Suppressor macrophage treated with lipopolysaccharide for 4 hours (primary cell): ENCODE data around the gene NUP58.

ENCODE experiments used
- DNase-seq: peaks from one replicate; pipeline ENCODE4 v3.0.0-alpha.2; 2020

NUP58 gene, protein sequence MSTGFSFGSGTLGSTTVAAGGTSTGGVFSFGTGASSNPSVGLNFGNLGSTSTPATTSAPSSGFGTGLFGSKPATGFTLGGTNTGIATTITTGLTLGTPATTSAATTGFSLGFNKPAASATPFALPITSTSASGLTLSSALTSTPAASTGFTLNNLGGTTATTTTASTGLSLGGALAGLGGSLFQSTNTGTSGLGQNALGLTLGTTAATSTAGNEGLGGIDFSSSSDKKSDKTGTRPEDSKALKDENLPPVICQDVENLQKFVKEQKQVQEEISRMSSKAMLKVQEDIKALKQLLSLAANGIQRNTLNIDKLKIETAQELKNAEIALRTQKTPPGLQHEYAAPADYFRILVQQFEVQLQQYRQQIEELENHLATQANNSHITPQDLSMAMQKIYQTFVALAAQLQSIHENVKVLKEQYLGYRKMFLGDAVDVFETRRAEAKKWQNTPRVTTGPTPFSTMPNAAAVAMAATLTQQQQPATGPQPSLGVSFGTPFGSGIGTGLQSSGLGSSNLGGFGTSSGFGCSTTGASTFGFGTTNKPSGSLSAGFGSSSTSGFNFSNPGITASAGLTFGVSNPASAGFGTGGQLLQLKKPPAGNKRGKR

DNA sequence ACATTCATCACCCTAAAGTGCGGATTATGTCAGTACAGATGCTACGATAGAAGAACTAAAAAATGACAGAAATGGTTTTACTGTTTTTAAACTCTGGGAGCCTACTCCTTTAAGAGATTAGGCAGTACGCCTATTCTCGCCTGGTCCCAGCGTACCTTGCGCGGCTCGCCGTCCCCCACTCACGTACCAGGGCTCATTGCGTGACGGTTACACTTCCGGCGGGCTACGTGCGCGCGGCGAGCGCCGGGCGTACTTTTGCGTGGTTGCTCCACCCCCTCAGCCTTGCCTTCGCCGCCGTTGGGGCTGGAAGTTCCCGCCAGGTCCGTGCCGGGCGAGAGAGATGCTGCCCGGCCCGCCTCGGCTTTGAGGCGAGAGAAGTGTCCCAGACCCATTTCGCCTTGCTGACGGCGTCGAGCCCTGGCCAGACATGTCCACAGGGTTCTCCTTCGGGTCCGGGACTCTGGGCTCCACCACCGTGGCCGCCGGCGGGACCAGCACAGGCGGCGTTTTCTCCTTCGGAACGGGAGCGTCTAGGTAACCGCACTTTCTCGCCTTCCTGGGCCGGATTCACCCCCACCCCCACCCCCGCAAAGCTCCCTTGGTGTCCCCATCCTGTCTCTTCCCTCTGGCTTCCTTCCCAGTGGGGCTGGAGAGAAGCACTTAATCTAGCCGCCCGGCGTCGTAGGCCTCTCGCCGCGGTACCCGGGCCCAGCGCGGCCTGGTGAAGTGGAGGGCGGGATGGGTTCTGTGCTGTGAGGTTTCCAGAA lies at the start of gene NUP58:
TSS of gene NUP58 (plus strand) at position 279 of the 767 bp plus-strand sequence. CDS start at position 428, 149 bp downstream.
- DNase-seq = peak; percentile 98

DNA sequence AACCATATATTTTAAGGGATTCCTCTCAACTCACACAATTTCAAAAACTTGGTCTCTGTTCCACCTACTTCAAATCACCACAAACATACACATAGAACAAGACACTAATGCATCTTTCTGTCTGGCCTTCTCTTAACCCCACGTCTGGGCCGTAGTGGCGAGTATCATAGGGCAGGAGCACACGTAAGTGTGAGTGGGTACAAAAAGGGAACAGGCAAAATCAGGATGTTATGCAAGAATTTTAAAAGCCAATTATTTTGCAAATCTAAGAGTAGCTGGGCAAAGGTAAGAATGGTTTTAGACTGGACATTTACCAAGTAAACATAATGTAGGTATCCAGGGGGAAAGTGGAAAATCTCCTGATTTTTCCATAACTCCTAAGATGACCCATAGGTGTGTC lies 49.2 kb upstream of the NUP58 start:
- DNase-seq = peak; percentile 45

DNA sequence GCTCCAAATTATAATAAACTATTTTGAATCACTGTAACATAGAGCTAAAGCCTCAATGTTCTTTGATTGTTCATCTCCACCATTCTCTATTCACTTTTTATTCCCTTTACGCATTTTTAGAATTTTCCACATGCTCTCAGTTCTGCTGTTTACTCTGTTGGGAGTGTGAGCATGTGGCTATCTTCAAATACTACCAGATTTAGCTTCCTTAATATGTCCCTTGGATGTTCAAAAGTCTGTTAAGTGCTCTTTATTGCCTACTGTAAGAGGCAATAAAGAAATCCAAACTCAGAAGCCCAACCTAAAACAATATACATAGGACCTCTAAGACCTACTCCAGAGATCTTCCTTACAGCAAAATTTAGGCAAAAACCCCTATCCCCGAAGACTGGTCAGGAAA lies 48.7 kb upstream of the NUP58 start:
- DNase-seq = no peak

DNA sequence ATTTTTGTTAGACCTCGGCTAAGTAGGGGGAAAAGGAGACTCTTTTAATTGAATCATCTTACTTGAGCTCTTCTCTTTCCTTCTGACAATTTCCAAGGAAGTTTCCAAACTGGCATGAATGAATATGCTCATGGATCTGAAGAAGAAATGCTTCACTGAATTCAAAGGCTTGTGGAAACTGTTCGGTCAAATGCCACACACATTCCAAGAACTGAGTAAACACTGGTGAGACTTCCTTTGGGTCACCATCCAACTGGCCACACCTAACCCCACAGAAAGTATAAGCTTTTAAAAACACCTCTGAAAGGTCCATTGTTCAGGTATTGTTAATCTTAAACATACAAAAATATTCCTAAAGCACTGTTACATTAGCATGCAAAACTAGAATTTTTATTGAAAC lies 47.7 kb upstream of the NUP58 start:
- DNase-seq = no peak

DNA sequence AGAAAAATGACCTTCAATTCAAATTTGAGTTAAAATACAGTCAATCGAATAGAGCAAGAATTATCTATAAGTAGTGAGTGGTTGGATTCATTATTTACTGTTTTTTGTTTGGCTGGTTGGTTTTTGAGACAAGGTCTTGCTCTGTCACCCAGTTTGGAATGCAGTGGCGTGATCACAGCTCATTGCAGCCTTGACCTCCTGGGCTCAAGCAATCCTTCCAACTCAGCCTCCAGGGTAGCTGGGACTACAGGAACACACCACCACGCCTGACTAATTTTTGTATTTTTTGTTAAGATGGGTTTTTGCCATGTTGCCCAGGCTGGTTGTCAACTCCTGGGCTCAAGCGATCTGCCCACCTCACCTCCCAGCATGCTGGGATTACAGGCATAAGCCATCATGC lies 39.2 kb upstream of the NUP58 start:
- DNase-seq = no peak

DNA sequence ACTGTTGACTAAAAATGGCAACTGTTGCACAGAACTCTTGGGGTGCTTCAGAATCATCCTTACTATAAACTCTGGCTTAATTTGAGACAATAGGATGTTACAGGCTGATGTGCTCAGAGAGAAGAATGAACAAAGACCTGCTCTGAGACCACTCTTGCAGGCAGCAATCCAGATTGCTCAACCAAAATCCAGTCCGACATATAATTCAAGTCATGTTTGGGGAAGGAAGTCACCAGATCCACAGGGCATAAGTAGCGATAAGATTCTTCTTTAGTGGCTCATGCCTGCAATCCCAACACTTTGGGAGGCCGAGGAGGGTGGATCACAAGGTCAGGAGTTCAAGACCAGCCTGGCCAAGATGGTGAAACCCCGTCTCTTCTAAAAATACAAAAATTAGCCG lies 34.7 kb upstream of the NUP58 start:
- DNase-seq = no peak

DNA sequence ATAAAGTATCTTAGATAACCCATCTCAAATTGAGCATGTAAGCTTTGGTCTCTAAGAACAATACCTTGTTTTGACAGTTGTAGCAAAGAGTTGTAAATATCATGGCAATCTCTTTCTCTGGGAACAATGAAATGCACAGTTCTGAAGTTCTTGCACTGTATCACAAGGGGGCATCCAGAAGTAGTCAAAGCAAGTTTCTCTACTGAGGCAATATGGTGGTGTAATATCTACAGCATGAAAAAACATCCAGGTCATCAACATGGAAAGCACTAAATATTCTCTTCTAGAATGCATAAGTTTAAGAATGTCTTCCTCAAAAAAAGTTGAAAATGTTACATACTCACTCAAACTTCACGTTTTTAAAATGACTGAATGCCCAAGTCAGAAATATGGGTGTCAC lies 33.7 kb upstream of the NUP58 start:
- DNase-seq = peak; percentile 50

DNA sequence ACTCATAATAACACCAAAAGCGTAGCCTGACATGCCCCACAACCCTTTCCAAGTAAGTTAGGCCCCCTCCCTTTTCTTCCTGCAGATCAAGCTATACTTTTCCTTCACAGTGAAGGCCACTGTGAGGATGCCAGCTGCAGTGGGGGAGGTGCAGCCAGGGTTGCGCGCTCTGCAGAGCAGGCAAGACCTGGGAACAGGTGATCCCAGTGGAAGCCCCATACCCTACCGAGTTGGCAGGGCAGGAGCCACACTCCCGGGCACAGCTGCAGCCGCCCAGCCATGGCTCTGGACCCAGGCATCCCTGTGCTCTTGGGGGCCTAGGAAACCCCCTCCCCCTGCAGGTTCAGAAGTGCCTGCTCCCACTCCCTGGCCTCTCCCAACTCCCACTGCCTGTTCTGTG lies 32.9 kb upstream of the NUP58 start:
- DNase-seq = no peak

DNA sequence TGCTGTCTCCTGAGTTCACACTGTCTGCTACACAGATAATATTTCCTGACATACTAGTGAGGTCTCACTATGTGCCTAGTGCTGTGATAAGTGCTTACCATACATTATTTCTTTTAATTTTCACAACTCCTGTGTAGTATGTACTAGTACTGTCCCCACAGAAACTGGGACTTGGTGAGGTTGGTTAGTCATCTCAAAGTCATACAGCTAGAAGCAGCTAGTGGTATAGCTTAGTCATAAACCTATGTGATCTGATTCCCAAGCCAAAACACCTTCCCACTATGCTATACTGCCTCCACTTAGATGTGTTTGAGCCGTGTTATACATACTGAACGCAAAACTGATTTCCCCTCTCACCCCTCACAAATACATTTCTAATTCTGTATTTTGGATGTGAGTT lies 24.7 kb upstream of the NUP58 start:
- peak; percentile 48 for DNase-seq

DNA sequence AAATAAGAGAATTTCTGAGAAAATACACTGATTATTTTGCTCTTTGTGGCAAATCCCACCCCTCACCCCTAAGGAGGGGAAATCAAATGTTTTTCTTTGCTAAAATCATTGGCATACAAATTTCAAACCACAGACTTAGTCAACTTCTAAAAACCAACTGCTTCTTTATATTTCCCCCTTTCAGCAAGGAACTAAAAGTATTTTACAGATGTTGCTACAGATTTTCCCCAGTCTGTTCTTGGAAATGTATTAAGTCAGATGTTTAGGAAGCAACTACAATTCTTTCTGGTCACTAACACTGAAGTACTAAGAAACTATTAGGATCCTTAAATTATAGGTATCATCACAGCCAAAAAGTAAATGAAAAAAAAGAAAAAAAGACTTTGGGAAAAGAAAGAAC lies 21.0 kb upstream of the NUP58 start:
- peak; percentile 49 for DNase-seq

DNA sequence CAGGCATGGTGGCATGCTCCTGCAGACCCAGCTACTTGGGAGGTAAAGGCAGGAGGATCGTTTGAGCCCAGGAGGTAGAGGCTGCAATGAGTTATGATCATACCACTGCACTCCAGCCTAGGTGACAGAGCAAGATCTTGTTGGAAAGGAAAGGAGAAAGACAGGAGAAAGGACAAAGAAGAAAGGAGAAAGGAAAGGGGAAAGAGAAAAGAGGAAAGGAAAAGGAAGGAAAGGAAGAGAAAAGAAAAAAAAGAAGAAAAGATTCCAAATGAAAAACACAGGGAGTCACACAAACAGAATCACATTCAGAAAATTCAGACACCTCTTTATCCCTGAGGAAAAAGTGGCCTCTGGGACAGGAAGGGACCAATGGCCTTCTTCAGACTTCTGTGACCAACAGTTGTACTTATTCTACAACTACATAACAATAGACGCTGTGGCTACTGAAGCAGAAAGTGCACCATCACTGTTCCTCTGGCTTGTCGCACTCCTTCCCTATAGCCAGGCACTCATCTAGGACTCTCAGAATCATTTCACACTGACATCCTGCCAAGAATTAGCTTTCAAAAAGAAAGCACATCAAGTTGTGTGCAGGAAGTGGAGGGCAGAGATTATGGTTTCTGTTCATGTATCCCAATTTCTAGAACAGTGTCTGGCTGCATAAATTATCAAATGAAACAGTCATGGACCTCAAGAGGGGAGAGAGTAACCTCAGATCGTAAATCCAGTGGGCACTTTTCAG lies 20.1 kb upstream of the NUP58 start:
- peak; percentile 59 for DNase-seq

DNA sequence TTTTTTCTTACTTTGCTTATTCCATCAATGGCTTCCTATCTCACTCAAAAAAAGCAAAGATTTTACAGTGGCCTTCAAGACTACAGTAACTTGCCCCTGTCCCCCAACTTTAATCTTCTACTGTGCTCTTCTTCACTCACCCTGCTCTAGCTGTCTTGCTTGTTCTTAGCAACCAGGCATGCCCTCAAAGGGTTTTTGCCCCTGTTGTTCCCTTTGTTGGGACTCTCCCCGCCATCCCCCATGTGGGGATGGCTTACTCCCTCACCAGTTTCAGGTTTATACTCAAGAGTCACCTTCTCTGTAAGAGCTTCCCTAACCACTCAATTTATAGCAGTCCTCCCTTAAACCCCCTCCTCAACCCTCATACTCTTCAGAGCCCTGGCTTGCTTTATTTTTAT lies 19.5 kb upstream of the NUP58 start:
- no peak for DNase-seq

DNA sequence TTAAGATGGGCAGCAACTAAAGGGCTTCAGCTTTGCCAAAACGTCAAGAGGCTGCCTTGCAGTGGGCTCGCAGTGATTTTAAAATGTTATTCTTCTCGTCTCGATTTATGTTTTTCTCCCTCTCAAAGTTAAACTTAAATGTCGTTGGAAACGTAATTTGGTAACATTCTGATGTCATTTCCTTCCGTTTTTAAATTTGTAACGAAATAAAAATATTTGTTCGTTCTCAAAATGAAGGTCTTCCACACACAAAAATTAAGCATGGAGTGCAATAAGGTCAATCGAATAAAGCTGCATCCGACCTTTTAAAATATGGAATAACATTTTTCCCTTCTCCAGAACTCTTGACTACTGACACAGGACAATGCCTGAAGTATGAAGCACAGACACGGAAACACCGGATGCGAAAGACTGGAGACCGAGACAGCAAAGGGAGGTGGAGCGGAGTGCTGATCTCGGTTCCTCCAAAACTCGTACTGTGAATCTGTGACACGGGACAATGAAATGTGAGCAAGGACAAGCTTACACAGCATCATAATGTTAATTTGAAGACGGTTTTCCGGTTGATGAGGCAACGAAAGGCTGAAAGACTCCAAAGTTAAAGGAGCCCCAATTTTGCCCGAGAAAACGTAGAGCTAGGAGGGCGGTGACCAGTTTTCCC lies 15.0 kb upstream of the NUP58 start:
- DNase-seq = peak; percentile 85

DNA sequence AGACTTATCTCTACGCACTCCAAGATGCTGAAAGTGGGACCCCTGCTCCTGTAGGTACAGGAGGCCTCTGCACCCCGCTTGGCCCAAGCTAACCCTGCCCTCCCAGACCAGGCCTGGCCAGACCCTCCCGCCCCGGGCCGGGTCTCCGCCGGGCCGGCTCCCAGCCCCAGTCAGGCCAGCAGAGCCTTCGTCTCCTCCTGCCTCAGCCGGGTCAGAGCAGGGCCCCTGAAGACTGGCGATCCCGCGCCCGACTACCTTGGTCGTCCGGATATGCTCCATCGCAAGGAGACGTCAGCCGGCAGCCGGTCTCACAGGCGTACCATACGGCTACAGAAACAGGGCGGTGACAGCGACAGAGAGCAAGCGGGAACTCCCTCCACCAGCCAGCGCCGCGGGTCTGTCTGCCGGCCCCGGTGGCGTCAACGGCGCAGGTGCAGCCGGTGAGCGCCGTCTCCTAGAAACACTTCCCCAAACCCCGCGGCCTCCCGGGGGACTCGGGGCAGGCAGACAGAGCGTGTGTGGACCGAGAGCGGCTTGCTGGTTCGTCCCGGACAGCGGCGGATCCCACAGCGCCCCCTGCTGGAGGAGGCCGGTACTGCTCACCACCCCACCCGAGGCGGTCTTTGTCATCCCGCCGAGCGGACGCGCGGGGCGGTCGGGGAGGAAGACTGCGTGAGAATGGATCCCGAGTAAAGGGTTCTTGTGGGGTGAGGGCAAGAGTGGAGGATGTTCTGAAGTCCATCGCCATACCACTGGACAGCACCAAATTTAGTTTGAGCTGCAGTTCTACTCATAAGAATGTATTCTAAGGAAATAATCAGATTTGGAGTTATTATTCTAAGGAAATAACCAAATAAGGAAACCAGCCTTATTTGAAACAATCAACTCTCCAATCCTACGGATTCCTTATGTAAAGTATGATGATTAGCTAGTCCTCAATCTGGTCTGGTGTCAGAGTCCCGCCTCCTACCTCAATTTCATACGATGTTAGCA lies 14.2 kb upstream of the NUP58 start, which contains the start of gene MTMR6:
TSS of gene MTMR6 (minus strand) at position 520 of the 993 bp plus-strand sequence. CDS start at position 279, 241 bp downstream.
- DNase-seq = peak; percentile 92

DNA sequence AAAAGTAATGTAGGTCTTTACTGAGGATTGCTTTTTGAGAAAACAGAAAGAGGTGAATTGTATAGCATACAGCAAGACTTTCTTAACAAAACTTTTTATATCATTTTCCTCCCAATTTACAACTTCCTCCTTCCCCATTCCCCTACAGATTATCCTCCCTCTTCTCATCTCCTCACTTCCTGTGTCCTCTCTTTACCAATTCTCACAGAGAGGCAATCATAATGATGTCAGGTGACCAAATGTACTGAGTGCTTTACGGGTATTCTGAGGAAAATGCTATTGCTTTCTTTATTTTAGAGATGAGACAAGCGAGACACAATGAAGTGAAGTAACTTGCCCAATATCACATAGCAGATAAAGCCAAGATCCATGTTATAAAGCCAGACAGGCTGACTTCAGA lies 12.5 kb upstream of the NUP58 start:
- DNase-seq = peak; percentile 69

DNA sequence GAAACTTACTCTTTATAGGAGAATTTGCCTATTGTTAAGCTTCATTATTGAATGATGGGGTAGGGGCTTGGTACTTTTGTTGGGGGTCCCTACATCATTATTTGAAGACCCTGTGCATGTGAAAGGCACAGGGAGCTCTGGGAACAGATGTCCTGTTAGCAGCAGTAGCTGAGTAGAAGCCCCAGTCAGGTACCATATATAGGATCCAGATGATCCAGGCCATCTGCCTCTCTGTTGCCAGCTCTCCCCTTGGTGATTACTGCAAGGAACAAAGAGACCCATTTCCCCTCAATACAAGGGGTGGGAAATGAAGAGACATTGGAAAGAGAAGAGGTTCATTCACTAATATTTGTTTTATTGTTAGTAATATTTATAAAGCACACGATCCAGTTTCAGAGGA lies 9.7 kb upstream of the NUP58 start:
- no peak for DNase-seq

DNA sequence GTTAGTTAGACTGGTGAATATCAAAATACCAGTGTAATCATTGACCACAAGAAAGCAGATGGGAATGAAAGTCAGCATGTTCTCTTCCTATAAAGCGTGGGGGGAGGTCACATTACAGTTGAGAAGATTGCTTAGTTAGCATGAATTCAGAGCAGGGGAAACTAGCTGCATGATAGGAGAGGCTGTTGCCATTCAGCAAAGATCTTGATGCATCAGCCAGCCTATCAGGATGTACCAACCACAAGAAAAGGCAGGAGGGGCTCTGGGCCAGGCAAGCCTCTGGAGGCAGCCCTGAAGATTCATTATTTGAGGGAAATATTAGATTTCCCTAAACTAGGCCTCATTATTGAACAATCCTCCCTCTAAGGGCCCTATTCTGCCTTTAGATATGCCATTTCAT lies 9.1 kb upstream of the NUP58 start:
- DNase-seq = peak; percentile 76

DNA sequence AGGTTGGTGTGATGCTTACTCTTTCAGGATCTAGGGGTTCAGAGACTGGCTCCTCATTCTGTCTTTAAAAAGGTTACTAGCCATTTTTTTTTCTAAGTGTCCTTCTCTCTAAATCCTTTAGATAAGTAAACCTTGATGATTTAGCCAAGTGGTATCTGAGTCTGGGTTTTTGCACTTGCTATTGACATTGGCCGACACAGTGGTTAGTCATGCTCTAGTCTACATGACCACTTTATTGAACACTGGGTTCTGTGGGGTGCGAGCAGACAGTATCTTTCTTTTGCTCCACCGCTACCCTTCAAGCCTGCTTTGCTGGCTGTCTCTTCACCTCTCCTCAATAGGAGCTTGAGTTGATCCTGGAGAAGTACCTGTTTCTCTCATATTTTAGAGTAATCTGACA lies 6.2 kb upstream of the NUP58 start:
- DNase-seq = no peak

DNA sequence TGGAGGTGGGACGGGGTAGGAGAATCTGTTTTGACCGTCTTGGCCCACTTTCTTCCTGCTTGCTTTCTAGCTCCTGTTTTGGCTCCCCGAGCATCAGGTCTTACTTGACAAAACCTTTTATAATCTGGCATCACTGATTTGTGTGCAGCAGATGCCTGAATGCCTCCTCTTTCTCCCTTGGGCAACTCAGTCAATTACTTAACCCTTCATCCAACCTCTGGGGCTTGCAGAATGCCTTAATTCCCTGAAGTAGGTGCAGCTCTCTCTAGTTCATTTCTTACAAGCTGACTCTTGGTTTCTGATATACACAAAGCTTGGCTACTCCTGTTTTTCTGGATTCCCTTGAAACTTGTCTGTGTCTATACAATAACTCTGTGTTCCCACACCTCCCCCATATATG lies 5.7 kb upstream of the NUP58 start:
- DNase-seq = no peak

DNA sequence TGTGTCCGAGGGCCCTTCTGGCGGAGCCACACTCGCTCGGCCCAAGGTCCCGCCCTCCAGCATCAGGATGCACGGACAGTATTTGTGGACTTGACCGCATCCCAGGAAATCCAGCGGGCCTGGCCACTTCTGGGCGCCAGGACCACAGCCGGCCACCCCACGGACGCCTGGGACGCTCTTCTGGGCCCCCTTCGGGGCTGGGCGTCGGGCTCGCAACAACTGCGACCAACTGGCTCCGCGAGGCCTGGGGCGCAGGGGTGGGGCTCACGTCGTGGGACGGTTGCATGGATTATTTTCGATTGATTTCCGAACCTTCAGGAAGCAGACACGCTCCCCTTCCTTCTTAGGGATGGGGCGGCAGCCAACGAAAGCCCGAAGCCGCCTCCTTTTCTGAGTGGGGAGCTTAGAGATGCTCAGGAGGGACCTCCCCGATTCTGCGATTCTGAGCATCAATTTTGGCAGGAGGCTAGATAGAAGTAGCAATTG lies 521 bp upstream of the NUP58 start:
- no peak for DNase-seq

DNA sequence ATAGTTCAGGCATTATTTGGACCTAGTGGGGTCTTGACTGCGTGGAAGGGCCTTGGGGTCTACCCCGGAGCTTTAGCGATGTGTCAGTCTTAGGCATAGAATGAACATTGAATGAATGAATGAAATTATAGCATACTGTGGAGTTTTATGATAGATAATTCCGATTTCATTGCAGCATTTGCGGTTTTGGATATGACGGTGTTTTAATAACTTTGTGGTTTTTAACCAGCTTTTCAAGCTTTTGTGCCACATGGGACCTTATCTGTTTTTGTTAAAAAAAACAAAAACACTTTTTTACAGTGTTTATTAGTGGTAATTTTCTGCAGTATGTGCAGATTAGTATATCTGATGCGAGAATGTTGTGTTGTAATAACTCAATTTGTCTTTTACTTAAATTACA lies 696 bp downstream of the NUP58 start:
- DNase-seq = no peak
